HepG2 (cell line): ENCODE results near the gene PCSK6. TPM values are rescaled to one million over a fixed set of nuclear protein-coding genes. Genes with fewer than 3 reads are reported as not detected.

ENCODE experiments used
- HNF4G ChIP-seq, 2 experiments: sonication (generic) in 1 of 2; formaldehyde crosslinking in 1 of 2; IDR thresholded peaks; 2 replicates each; pipeline versions ENCODE4 v1.4.0 to v1.6.1; 2011 to 2020; ENCODE audit warnings: borderline replicate concordance in 2 of 2, low read depth in 2 of 2, mild to moderate bottlenecking in 2 of 2, low read length in 1 of 2, missing genetic modification reagents in 1 of 2, moderate library complexity in 1 of 2
- HNRNPL ChIP-seq: fragments of 200-400 bp; formaldehyde crosslinking; IDR thresholded peaks from 2 replicates; pipeline ENCODE4 v1.6.1; 2017; ENCODE audit warnings: mild to moderate bottlenecking, low read depth, low read length
- ISL2 ChIP-seq: sonication (generic); formaldehyde crosslinking; IDR thresholded peaks from 2 replicates; pipeline ENCODE4 v1.5.0; 2020; ENCODE audit warnings: missing genetic modification reagents
- KAT8 ChIP-seq: IDR thresholded peaks from 2 replicates; pipeline ENCODE4 v1.6.1; 2016; ENCODE audit warnings: missing genetic modification reagents, missing compliant biosample characterization
- KDM2A ChIP-seq: sonication (generic); formaldehyde crosslinking; IDR thresholded peaks from 2 replicates; pipeline ENCODE4 v1.4.0; 2020; ENCODE audit warnings: low read depth, missing genetic modification reagents, borderline replicate concordance
- KLF16 ChIP-seq, 2 experiments: sonication (generic) in 1 of 2; formaldehyde crosslinking in 1 of 2; IDR thresholded peaks; 2 replicates each; pipeline versions ENCODE4 v1.6.1 to v1.8.0; 2016 to 2023; ENCODE audit warnings: missing genetic modification reagents in 2 of 2, missing compliant biosample characterization in 1 of 2
- MIER3 ChIP-seq: IDR thresholded peaks from 2 replicates; pipeline ENCODE4 v1.6.1; 2016; ENCODE audit warnings: missing compliant biosample characterization, borderline replicate concordance
- MTA1 ChIP-seq: sonication (generic); formaldehyde crosslinking; IDR thresholded peaks from 2 replicates; pipeline ENCODE4 v1.4.0; 2020; ENCODE audit warnings: missing genetic modification reagents, mild to moderate bottlenecking, borderline replicate concordance
- NR2F1 ChIP-seq, 2 experiments: fragments of 450-650 bp in 1 of 2; formaldehyde crosslinking in 1 of 2; IDR thresholded peaks; 2 replicates each; pipeline versions ENCODE4 v1.5.0 to v1.6.1; 2016 to 2020; ENCODE audit warnings: mild to moderate bottlenecking in 1 of 2, missing compliant biosample characterization in 1 of 2, missing genetic modification reagents in 1 of 2, moderate library complexity in 1 of 2
- RCOR2 ChIP-seq: IDR thresholded peaks from 2 replicates; pipeline ENCODE4 v1.6.1; 2016; ENCODE audit warnings: missing biosample characterization, missing genetic modification reagents
- SOX5 ChIP-seq: IDR thresholded peaks from 2 replicates; pipeline ENCODE4 v1.6.1; 2016; ENCODE audit warnings: borderline replicate concordance
- SOX6 ChIP-seq, 2 experiments: fragments of 450-650 bp in 1 of 2; sonication (generic) in 1 of 2; formaldehyde crosslinking in 1 of 2; IDR thresholded peaks; 2 replicates each; pipeline versions ENCODE4 v1.4.0 to v1.6.1; 2017 to 2020; ENCODE audit warnings: antibody characterized with exemption in 1 of 2, mild to moderate bottlenecking in 1 of 2, missing genetic modification reagents in 1 of 2
- YEATS2 ChIP-seq: sonication (generic); formaldehyde crosslinking; IDR thresholded peaks from 2 replicates; pipeline ENCODE4 v1.4.0; 2020; ENCODE audit warnings: missing genetic modification reagents, borderline replicate concordance
- ZBTB20 ChIP-seq: sonication (generic); formaldehyde crosslinking; IDR thresholded peaks from 2 replicates; pipeline ENCODE4 v1.8.1; 2023; ENCODE audit warnings: missing genetic modification reagents, low read depth, mild to moderate bottlenecking, borderline replicate concordance
- ZNF350 ChIP-seq: sonication (generic); formaldehyde crosslinking; IDR thresholded peaks from 2 replicates; pipeline ENCODE4 v1.4.0; 2020; ENCODE audit warnings: mild to moderate bottlenecking, low read depth, missing genetic modification reagents, borderline replicate concordance
- ZNF816 ChIP-seq: sonication (generic); formaldehyde crosslinking; IDR thresholded peaks from 2 replicates; pipeline ENCODE4 v1.8.0; 2022; ENCODE audit warnings: missing genetic modification reagents, mild to moderate bottlenecking, borderline replicate concordance
- ZSCAN12 ChIP-seq: sonication (generic); formaldehyde crosslinking; IDR thresholded peaks from 2 replicates; pipeline ENCODE4 v1.9.0; 2021; ENCODE audit warnings: mild to moderate bottlenecking, missing genetic modification reagents
- polyA plus RNA-seq, 8 experiments: library from polyadenylated mRNA; depleted of rRNA in 3 of 8; stranded (reverse) in 7 of 8; unstranded in 1 of 8; fragments of >200 nt; fragmentation: Illumina TruSeq in 4 of 8; extraction: Trizol in 4 of 8; gene quantifications; 2 replicates each; pipeline versions ENCODE4 v1.2.1 to v1.2.3, GENCODE V29; 2011 to 2016; ENCODE audit warnings: low read depth in 4 of 8, missing spikeins in 1 of 8, mixed read lengths in 1 of 8; ENCODE audit not compliant: insufficient read depth in 1 of 8
- total RNA-seq, 5 experiments: library from RNA; depleted of rRNA; stranded (reverse); fragments of >200 nt; fragmentation: Illumina TruSeq; extraction: Trizol; gene quantifications; 2 replicates each; pipeline ENCODE4 v1.2.3, GENCODE V29; 2016; ENCODE audit warnings: low read depth in 1 of 5
- TF ChIP-seq, protein P1 (sequence below): IDR thresholded peaks from 2 replicates; pipeline ENCODE4 v1.6.1; 2016; ENCODE audit warnings: low read depth, borderline replicate concordance
- TF ChIP-seq, protein P2 (sequence below): IDR thresholded peaks from 2 replicates; pipeline ENCODE4 v1.6.1; 2016
- TF ChIP-seq, protein P3 (sequence below): sonication (generic); formaldehyde crosslinking; IDR thresholded peaks from 2 replicates; pipeline ENCODE4 v1.4.0; 2020; ENCODE audit warnings: missing genetic modification reagents
- TF ChIP-seq, protein P4 (sequence below): IDR thresholded peaks from 2 replicates; pipeline ENCODE4 v1.6.1; 2016; ENCODE audit warnings: missing genetic modification reagents, missing compliant biosample characterization
- TF ChIP-seq, protein P5 (sequence below): sonication (generic); formaldehyde crosslinking; conservative IDR thresholded peaks from 2 replicates; pipeline ENCODE4 v1.4.0; 2020; ENCODE audit warnings: missing genetic modification reagents

Gene PCSK6
- total and polyA plus RNA-seq, 2 of the 13 experiments (the other 11 are each of a cell fraction or from before 2014, with no cell fraction given): 56.5 to 155 TPM

DNA sequence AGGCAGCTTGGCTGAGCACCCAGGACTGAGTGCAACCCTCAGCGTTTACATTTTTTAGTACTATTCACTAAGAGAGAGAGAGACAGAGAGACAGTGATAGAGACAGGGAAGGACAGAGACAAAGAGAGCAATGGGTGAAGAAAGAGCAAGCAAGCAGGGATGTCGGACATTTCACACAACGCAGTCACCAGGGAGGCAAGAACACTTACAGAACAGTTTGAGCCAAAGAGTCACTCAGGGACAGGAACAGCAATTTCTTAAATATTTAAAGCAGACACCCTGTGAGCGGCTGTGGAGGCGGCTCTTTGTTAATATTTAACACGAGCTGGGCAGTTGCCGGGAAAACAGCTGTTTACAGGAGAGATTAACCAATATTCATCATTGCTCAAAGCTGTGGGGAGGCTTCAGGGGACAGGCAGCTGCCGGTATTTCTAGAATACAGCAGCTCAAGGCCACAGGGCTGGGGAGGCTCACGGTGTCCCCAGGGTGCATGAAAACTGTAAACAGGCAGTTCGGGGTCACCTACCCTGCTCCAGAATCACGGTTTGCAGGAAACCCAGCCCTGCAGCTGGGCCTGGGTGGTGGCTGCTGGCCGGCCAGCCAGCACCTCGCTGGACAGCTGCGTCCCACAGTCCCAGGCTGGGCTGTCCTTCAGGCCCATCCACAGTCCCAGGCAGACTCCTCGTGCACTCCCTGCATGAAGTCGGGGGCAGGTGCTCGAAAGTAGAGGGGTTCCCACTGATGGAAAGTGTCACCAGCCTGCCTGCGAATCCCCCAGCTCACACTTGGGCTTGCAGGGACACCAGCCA, 38.8 kb upstream of the PCSK6 start (continued):
- TF ChIP-seq, protein P1, sequence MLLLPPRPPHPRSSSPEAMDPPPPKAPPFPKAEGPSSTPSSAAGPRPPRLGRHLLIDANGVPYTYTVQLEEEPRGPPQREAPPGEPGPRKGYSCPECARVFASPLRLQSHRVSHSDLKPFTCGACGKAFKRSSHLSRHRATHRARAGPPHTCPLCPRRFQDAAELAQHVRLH (CRISPR knock-in tag): peak; percentile 94
- peak; percentile 84 for TF ChIP-seq KAT8 (CRISPR knock-in tag)
- TF ChIP-seq, protein P2, sequence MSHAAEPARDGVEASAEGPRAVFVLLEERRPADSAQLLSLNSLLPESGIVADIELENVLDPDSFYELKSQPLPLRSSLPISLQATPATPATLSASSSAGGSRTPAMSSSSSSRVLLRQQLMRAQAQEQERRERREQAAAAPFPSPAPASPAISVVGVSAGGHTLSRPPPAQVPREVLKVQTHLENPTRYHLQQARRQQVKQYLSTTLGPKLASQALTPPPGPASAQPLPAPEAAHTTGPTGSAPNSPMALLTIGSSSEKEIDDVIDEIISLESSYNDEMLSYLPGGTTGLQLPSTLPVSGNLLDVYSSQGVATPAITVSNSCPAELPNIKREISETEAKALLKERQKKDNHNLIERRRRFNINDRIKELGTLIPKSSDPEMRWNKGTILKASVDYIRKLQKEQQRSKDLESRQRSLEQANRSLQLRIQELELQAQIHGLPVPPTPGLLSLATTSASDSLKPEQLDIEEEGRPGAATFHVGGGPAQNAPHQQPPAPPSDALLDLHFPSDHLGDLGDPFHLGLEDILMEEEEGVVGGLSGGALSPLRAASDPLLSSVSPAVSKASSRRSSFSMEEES (CRISPR knock-in tag): peak; percentile 81
- TF ChIP-seq ISL2 (CRISPR knock-in tag): peak; percentile 92
- TF ChIP-seq HNF4G (IDR thresholded peaks at IDR 0.05; ENCODE audit: borderline replicate concordance, low read depth, low read length): 0 out of 2 replicates have a peak, but pooled peaks have one; percentile 35
- peak; percentile 52; the same call in 1 of the 2 replicates for TF ChIP-seq HNF4G (CRISPR knock-in tag; IDR thresholded peaks at IDR 0.05; ENCODE audit: borderline replicate concordance, low read depth)
- no peak for TF ChIP-seq SOX6 (IDR thresholded peaks at IDR 0.05)
- TF ChIP-seq SOX6 (CRISPR knock-in tag; IDR thresholded peaks at IDR 0.05): peak; percentile 83
- peak in 1 of 2 experiments; percentile 49; a peak in 2 of 4 replicates for TF ChIP-seq NR2F1 (CRISPR knock-in tag; IDR thresholded peaks at IDR 0.05)
- TF ChIP-seq YEATS2: peak; percentile 53; the same call in 1 of the 2 replicates
- TF ChIP-seq ZNF350 (CRISPR knock-in tag): peak; percentile 81
- TF ChIP-seq MIER3: peak; percentile 92; the same call in 1 of the 2 replicates
- TF ChIP-seq RCOR2 (CRISPR knock-in tag): peak; percentile 89
- TF ChIP-seq, protein P3, sequence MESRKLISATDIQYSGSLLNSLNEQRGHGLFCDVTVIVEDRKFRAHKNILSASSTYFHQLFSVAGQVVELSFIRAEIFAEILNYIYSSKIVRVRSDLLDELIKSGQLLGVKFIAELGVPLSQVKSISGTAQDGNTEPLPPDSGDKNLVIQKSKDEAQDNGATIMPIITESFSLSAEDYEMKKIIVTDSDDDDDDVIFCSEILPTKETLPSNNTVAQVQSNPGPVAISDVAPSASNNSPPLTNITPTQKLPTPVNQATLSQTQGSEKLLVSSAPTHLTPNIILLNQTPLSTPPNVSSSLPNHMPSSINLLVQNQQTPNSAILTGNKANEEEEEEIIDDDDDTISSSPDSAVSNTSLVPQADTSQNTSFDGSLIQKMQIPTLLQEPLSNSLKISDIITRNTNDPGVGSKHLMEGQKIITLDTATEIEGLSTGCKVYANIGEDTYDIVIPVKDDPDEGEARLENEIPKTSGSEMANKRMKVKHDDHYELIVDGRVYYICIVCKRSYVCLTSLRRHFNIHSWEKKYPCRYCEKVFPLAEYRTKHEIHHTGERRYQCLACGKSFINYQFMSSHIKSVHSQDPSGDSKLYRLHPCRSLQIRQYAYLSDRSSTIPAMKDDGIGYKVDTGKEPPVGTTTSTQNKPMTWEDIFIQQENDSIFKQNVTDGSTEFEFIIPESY (CRISPR knock-in tag): peak; percentile 71
- peak; percentile 75 for TF ChIP-seq KDM2A (CRISPR knock-in tag)
- TF ChIP-seq HNRNPL: 0 out of 2 replicates have a peak, but pooled peaks have one; percentile 62
- TF ChIP-seq ZSCAN12 (CRISPR knock-in tag): no peak
- TF ChIP-seq, protein P4, sequence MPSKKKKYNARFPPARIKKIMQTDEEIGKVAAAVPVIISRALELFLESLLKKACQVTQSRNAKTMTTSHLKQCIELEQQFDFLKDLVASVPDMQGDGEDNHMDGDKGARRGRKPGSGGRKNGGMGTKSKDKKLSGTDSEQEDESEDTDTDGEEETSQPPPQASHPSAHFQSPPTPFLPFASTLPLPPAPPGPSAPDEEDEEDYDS (CRISPR knock-in tag): peak; percentile 91
- peak; percentile 79; the same call in 1 of the 2 replicates for TF ChIP-seq SOX5 (CRISPR knock-in tag)
- TF ChIP-seq, protein P5, sequence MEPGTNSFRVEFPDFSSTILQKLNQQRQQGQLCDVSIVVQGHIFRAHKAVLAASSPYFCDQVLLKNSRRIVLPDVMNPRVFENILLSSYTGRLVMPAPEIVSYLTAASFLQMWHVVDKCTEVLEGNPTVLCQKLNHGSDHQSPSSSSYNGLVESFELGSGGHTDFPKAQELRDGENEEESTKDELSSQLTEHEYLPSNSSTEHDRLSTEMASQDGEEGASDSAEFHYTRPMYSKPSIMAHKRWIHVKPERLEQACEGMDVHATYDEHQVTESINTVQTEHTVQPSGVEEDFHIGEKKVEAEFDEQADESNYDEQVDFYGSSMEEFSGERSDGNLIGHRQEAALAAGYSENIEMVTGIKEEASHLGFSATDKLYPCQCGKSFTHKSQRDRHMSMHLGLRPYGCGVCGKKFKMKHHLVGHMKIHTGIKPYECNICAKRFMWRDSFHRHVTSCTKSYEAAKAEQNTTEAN (CRISPR knock-in tag): peak; percentile 60
- peak; percentile 84 for TF ChIP-seq ZNF816 (CRISPR knock-in tag)
- TF ChIP-seq MTA1: peak; percentile 55; the same call in 1 of the 2 replicates
- peak in 1 of 2 experiments; percentile 89; a peak in 2 of 4 replicates for TF ChIP-seq KLF16 (CRISPR knock-in tag; IDR thresholded peaks at IDR 0.05)
- TF ChIP-seq ZBTB20 (CRISPR knock-in tag): 0 out of 2 replicates have a peak, but pooled peaks have one; percentile 20
